H1 (cell line): ENCODE results near the gene KLF16. TPM values are rescaled to one million over a fixed set of nuclear protein-coding genes. Genes with fewer than 3 reads are reported as not detected.

Source experiments
- TAF1 ChIP-seq: IDR thresholded peaks from 2 replicates; pipeline ENCODE4 v1.6.1; 2011; ENCODE audit warnings: mild to moderate bottlenecking, low read depth, low read length
- polyA plus RNA-seq, 7 experiments: library from polyadenylated mRNA; depleted of rRNA in 3 of 7; stranded (reverse) in 5 of 7; unstranded in 2 of 7; fragments of >200 nt in 5 of 7; fragments of 200-250 nt in 2 of 7; gene quantifications; 1 replicate in 5 of 7; 2 replicates in 1 of 7; 4 replicates in 1 of 7; pipeline versions ENCODE4 v1.2.1 to v1.2.3, GENCODE V29; 2011 to 2013; ENCODE audit warnings: missing spikeins in 2 of 7, mixed read lengths in 2 of 7
- total RNA-seq: library from RNA; stranded (reverse); fragmentation: NEBNext Ultra II Directional; extraction: Animal tissue kit (Norgen Biotek cat#: 25700); gene quantifications from 2 replicates; pipeline ENCODE4 v1.2.1, GENCODE V29; 2021

Gene KLF16
- total and polyA plus RNA-seq, 2 of the 8 experiments (the other 6 are each of a cell fraction or from before 2014, with no cell fraction given) = 14.3 to 45.9 TPM

GRCh38 chr19:1841209-1841924 lies 22.0 kb downstream of the KLF16 start (continued):
- no peak for TF ChIP-seq TAF1
